ENCODE results near the gene PLA2R1. TPM values are rescaled to one million over a fixed set of nuclear protein-coding genes. Genes with fewer than 3 reads are reported as not detected.
"Not testable (repeated sequence)": the region's sequence is repeated elsewhere in the genome, so short reads cannot be mapped to it uniquely, and the experiment has no call there.

Gene PLA2R1
- total and polyA plus RNA-seq, 9 donors: 0.73 to 4.1 (median 1.6) TPM

- H3K4me1 ChIP-seq (ENCODE audit: control insufficient read depth, insufficient read depth, low read length): no peaks in the 10 kb centered on the region
- H3K27me3 ChIP-seq (ENCODE audit: control insufficient read depth, insufficient read depth, low read length): no peaks in the 10 kb centered on the region
- no peak overlapping the region for H3K4me3 ChIP-seq (ENCODE audit: low read length)
- DNase-seq: no peak
- no peak overlapping the region for H3K27ac ChIP-seq (ENCODE audit: low read length)
- WGBS (ENCODE audit: insufficient coverage): 50% methylated on average over 1 of the region's 3 CpGs
- no peaks in the 10 kb centered on the region for H3K36me3 ChIP-seq (ENCODE audit: control insufficient read depth, insufficient read depth, low read length)
- H3K9me3 ChIP-seq (replicated peaks; ENCODE audit: control insufficient read depth, low read depth, low read length): no peaks in the 10 kb centered on the region
Observed at GRCh38 chr2:160051371-160051800, 11.0 kb downstream of the PLA2R1 start.

- Histone ChIP-seq H3K4me3 (ENCODE audit: low read length) (no peak overlapping the region), H3K27ac (ENCODE audit: low read length) (no peak overlapping the region), H3K9me3 (replicated peaks; ENCODE audit: control insufficient read depth, low read depth, low read length) (no peaks in the 10 kb centered on the region), H3K27me3 (ENCODE audit: control insufficient read depth, insufficient read depth, low read length) (no peaks in the 10 kb centered on the region), H3K36me3 (ENCODE audit: control insufficient read depth, insufficient read depth, low read length) (no peaks in the 10 kb centered on the region), H3K4me1 (ENCODE audit: control insufficient read depth, insufficient read depth, low read length) (no peaks in the 10 kb centered on the region)
- WGBS (ENCODE audit: insufficient coverage): no CpG with 5 or more reads among the region's 3 CpGs
- DNase-seq: no peak
Observed at GRCh38 chr2:160050147-160050546, 12.3 kb downstream of the PLA2R1 start.

GRCh38 chr2:160045703-160046210 is 16.7 kb downstream of the PLA2R1 start:
- H3K36me3 ChIP-seq (ENCODE audit: control insufficient read depth, insufficient read depth, low read length): no peaks in the 10 kb centered on the region
- H3K9me3 ChIP-seq (replicated peaks; ENCODE audit: control insufficient read depth, low read depth, low read length): no peaks in the 10 kb centered on the region
- no peak overlapping the region for H3K4me3 ChIP-seq (ENCODE audit: low read length)
- H3K27me3 ChIP-seq (ENCODE audit: control insufficient read depth, insufficient read depth, low read length): no peaks in the 10 kb centered on the region
- no peak overlapping the region for H3K27ac ChIP-seq (ENCODE audit: low read length)
- no peak for DNase-seq
- H3K4me1 ChIP-seq (ENCODE audit: control insufficient read depth, insufficient read depth, low read length): no peaks in the 10 kb centered on the region
- 87% methylated on average over 6 of the region's 7 CpGs for WGBS (ENCODE audit: insufficient coverage)

- Histone ChIP-seq H3K4me3 (ENCODE audit: low read length) (no peak overlapping the region), H3K9me3 (replicated peaks; ENCODE audit: control insufficient read depth, low read depth, low read length) (no peaks in the 10 kb centered on the region), H3K36me3 (ENCODE audit: control insufficient read depth, insufficient read depth, low read length) (no peaks in the 10 kb centered on the region), H3K27ac (ENCODE audit: low read length) (no peak overlapping the region), H3K27me3 (ENCODE audit: control insufficient read depth, insufficient read depth, low read length) (no peaks in the 10 kb centered on the region), H3K4me1 (ENCODE audit: control insufficient read depth, insufficient read depth, low read length) (no peaks in the 10 kb centered on the region)
- DNase-seq: no peak
- WGBS (ENCODE audit: insufficient coverage): 61% methylated on average over 7 of the region's 8 CpGs
Observed at GRCh38 chr2:160044728-160045127, 17.7 kb downstream of the PLA2R1 start.

- Histone ChIP-seq H3K9me3 (replicated peaks; ENCODE audit: control insufficient read depth, low read depth, low read length) (no peaks in the 10 kb centered on the region), H3K4me3 (ENCODE audit: low read length) (no peak overlapping the region), H3K4me1 (ENCODE audit: control insufficient read depth, insufficient read depth, low read length) (no peaks in the 10 kb centered on the region), H3K27me3 (ENCODE audit: control insufficient read depth, insufficient read depth, low read length) (no peaks in the 10 kb centered on the region), H3K27ac (ENCODE audit: low read length) (no peak overlapping the region), H3K36me3 (ENCODE audit: control insufficient read depth, insufficient read depth, low read length) (no peaks in the 10 kb centered on the region)
- no peak for DNase-seq
- WGBS (ENCODE audit: insufficient coverage): 82% methylated on average over 5 of the region's 5 CpGs
Observed at GRCh38 chr2:160043265-160043664, 19.1 kb downstream of the PLA2R1 start.

- no peaks in the 10 kb centered on the region for H3K36me3 ChIP-seq (ENCODE audit: control insufficient read depth, insufficient read depth, low read length)
- WGBS (ENCODE audit: insufficient coverage): 93% methylated on average over 3 of the region's 7 CpGs
- no peaks in the 10 kb centered on the region for H3K27me3 ChIP-seq (ENCODE audit: control insufficient read depth, insufficient read depth, low read length)
- H3K9me3 ChIP-seq (replicated peaks; ENCODE audit: control insufficient read depth, low read depth, low read length): no peaks in the 10 kb centered on the region
- H3K27ac ChIP-seq (ENCODE audit: low read length): no peak overlapping the region
- no peaks in the 10 kb centered on the region for H3K4me1 ChIP-seq (ENCODE audit: control insufficient read depth, insufficient read depth, low read length)
- no peak overlapping the region for H3K4me3 ChIP-seq (ENCODE audit: low read length)
- no peak for DNase-seq
Observed at GRCh38 chr2:160042054-160042453, 20.4 kb downstream of the PLA2R1 start.

GRCh38 chr2:160041091-160041490 is 21.3 kb downstream of the PLA2R1 start:
- DNase-seq: no peak
- Histone ChIP-seq H3K27ac (ENCODE audit: low read length) (no peak overlapping the region), H3K9me3 (replicated peaks; ENCODE audit: control insufficient read depth, low read depth, low read length) (no peaks in the 10 kb centered on the region), H3K36me3 (ENCODE audit: control insufficient read depth, insufficient read depth, low read length) (no peaks in the 10 kb centered on the region), H3K27me3 (ENCODE audit: control insufficient read depth, insufficient read depth, low read length) (no peaks in the 10 kb centered on the region), H3K4me1 (ENCODE audit: control insufficient read depth, insufficient read depth, low read length) (no peaks in the 10 kb centered on the region), H3K4me3 (ENCODE audit: low read length) (no peak overlapping the region)

GRCh38 chr2:160039166-160039903 is 23.1 kb downstream of the PLA2R1 start:
- DNase-seq: no peak
- no peaks in the 10 kb centered on the region for H3K36me3 ChIP-seq (ENCODE audit: control insufficient read depth, insufficient read depth, low read length)
- no peaks in the 10 kb centered on the region for H3K9me3 ChIP-seq (replicated peaks; ENCODE audit: control insufficient read depth, low read depth, low read length)
- WGBS (ENCODE audit: insufficient coverage): 33% methylated on average over 1 of the region's 6 CpGs
- H3K27ac ChIP-seq (ENCODE audit: low read length): no peak overlapping the region
- H3K27me3 ChIP-seq (ENCODE audit: control insufficient read depth, insufficient read depth, low read length): no peaks in the 10 kb centered on the region
- H3K4me1 ChIP-seq (ENCODE audit: control insufficient read depth, insufficient read depth, low read length): no peaks in the 10 kb centered on the region
- no peak overlapping the region for H3K4me3 ChIP-seq (ENCODE audit: low read length)

- not testable (repeated sequence) for H3K27ac ChIP-seq (ENCODE audit: low read length); DNase-seq; H3K4me3 ChIP-seq (ENCODE audit: low read length); H3K27me3 ChIP-seq (ENCODE audit: control insufficient read depth, insufficient read depth, low read length); H3K36me3 ChIP-seq (ENCODE audit: control insufficient read depth, insufficient read depth, low read length); H3K9me3 ChIP-seq (replicated peaks; ENCODE audit: control insufficient read depth, low read depth, low read length); H3K4me1 ChIP-seq (ENCODE audit: control insufficient read depth, insufficient read depth, low read length)
- WGBS (ENCODE audit: insufficient coverage): 93% methylated on average over 5 of the region's 8 CpGs
Observed at GRCh38 chr2:160038662-160039061, 23.8 kb downstream of the PLA2R1 start.

- Histone ChIP-seq H3K27ac (ENCODE audit: low read length) (no peak overlapping the region), H3K9me3 (replicated peaks; ENCODE audit: control insufficient read depth, low read depth, low read length) (no peaks in the 10 kb centered on the region), H3K4me1 (ENCODE audit: control insufficient read depth, insufficient read depth, low read length) (no peaks in the 10 kb centered on the region), H3K4me3 (ENCODE audit: low read length) (no peak overlapping the region), H3K36me3 (ENCODE audit: control insufficient read depth, insufficient read depth, low read length) (no peaks in the 10 kb centered on the region), H3K27me3 (ENCODE audit: control insufficient read depth, insufficient read depth, low read length) (no peaks in the 10 kb centered on the region)
- no peak for DNase-seq
- WGBS (ENCODE audit: insufficient coverage): no CpG with 5 or more reads among the region's 3 CpGs
Observed at GRCh38 chr2:160036736-160037135, 25.7 kb downstream of the PLA2R1 start.

GRCh38 chr2:160035125-160035524 is 27.3 kb downstream of the PLA2R1 start:
- Histone ChIP-seq H3K9me3 (replicated peaks; ENCODE audit: control insufficient read depth, low read depth, low read length) (no peaks in the 10 kb centered on the region), H3K4me3 (ENCODE audit: low read length) (no peak overlapping the region), H3K36me3 (ENCODE audit: control insufficient read depth, insufficient read depth, low read length) (no peaks in the 10 kb centered on the region), H3K4me1 (ENCODE audit: control insufficient read depth, insufficient read depth, low read length) (no peaks in the 10 kb centered on the region), H3K27me3 (ENCODE audit: control insufficient read depth, insufficient read depth, low read length) (no peaks in the 10 kb centered on the region), H3K27ac (ENCODE audit: low read length) (no peak overlapping the region)
- no CpG with 5 or more reads among the region's 1 CpG for WGBS (ENCODE audit: insufficient coverage)
- no peak for DNase-seq

All from muscle of leg (tissue), 11 donors.